GM21723 (cell line): Measurements from ENCODE around the gene KIF11.
"Not testable (repeated sequence)": the region's sequence is repeated elsewhere in the genome, so short reads cannot be mapped to it uniquely, and the experiment has no call there.

Experiments used
- ATAC-seq: cut with Tn5 transposase; IDR thresholded peaks from one replicate; pipeline ENCODE4 v1.9.1; 2021; ENCODE audit warnings: mild to moderate bottlenecking, moderate library complexity; ENCODE audit not compliant: unreplicated experiment

The KIF11 gene

GRCh38 chr10:92590623-92591549 lies 2.0 kb upstream of the KIF11 start:
- peak; percentile 7 for ATAC-seq

GRCh38 chr10:92591550-92592022 lies 1.3 kb upstream of the KIF11 start:
- peak; percentile 75 for ATAC-seq

GRCh38 chr10:92593619-92594588 lies 974 bp downstream of the KIF11 start:
- ATAC-seq, result no peak

GRCh38 chr10:92595505-92595904 lies 2.6 kb downstream of the KIF11 start:
- ATAC-seq, result no peak

- ATAC-seq, result no peak
Measured at GRCh38 chr10:92598321-92598720, 5.4 kb downstream of the KIF11 start.

DNA sequence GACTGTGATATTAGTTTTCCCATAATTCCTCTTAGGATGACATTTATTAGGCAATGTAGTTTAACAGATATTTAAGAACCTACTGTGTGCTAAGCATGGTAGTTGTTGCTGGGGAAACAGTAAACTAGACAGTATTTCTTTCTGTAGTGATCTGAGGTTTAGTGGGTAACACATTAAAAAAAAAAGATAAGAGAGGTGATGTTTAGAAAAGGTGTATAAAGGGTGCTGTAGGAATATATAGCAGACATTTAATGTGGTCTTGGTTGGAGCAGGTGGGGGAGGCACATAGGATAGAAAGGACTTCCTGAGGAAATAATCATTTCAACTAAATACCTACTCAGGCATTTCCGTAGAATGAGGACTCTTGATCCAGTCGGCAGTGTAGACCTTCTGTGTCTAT lies 11.9 kb downstream of the KIF11 start:
- ATAC-seq, result no peak

- no peak for ATAC-seq
Measured at GRCh38 chr10:92615515-92615914, 22.6 kb downstream of the KIF11 start.

- no peak for ATAC-seq
Measured at GRCh38 chr10:92619368-92619767, 26.4 kb downstream of the KIF11 start.

DNA sequence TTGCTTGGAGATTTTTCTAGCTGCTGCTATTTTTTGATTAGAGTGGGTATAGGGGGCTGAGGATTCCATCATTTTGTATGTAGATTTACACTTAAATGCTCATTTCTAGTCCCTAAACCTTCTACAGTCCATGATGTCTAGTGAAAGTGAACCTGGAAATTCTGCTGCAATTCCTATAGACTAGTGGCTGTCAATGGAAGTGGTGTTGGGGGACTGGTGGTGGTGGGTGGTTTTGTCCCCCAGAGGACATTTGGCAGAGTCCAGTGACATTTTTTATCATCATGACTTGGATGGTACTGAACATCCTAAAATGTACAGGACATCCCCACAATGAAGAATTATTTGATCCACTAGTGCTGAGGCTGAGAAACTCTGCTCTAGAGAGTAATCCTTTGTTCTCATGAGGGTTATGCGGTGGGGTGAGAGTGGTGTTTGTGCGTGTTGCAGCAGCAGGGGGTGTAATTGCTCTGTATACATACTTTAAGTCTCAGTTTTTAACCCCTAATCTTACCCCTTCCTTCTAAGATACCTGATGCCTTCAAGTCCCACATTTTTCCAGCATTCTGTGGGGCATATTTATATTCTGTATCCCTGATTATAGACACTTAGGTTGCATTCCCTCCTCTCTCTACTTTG lies 35.0 kb downstream of the KIF11 start:
- ATAC-seq, result no peak

DNA sequence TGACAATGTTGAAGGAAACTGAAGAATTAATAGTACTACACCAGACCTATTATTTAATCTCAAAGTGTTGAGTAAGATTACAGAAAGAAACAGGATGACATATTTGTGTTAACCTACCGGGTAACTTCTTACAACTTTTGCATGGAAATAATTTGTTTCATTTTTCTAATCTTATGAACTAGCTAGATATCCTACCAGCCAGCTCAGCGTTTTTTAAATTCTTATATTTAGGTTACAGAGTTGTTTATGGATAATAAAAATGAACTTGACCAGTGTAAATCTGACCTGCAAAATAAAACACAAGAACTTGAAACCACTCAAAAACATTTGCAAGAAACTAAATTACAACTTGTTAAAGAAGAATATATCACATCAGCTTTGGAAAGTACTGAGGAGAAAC lies 37.0 kb downstream of the KIF11 start:
- no peak for ATAC-seq

- ATAC-seq, result no peak
Measured at GRCh38 chr10:92638037-92638436, 45.1 kb downstream of the KIF11 start.

GRCh38 chr10:92640107-92640506 lies 47.2 kb downstream of the KIF11 start:
- no peak for ATAC-seq

DNA sequence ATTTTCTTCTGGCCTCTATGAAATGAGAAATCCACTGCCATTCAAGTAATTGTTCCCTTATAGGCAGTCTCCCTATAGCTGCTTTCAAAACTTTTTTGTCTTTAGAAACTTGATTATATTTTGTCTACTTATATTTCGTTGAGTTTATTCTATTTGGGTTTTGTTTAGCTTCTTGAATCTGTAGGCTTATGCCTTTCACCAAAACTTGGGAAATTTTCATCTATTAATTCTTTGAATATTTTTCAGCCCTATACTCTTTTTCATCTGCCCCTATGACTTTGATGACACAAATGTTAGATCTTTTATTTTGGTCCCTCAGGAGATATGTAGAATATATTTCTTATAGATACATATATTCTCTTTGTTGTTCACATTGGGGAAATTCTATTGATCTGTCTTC lies 48.6 kb downstream of the KIF11 start:
- ATAC-seq, result no peak

DNA sequence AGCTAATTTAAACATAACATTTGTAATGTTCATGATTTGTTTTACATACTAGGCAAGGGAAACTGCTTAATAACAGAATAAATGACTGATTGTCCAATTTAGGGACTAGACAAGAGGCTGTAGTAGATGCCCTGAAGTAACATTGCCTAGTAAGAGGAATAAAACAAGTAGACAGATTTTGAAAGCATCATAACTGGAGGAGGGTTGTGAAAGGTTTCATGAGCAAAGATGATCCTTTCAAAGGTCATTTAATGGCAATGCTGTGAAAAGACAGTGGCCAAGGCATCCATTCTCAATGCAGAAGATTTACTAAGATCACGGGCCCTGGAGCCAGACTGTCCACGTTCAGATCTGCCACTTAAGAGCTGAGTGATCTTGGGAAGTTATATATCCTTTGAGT lies 52.0 kb downstream of the KIF11 start:
- no peak for ATAC-seq

DNA sequence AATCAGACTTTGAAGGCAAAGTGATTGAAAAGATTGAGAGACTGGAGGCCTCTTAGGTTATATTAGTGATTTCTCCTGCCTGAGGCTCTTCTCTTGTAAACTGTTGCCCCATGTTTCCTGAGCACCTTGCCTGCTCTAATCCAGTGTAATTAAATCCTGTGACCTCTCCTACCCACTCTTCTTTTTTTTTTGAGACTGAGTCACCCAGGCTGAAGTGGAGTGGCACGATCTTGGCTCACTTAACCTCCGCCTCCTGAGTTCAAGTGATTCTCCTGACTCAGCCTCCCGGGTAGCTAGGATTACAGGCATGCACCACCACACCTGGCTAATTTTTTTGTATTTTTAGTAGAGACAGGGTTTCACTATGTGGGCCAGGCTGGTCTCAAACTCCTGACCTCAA lies 57.9 kb downstream of the KIF11 start:
- ATAC-seq, result not testable (repeated sequence)

- no peak for ATAC-seq
Measured at GRCh38 chr10:92655426-92655825, 62.5 kb downstream of the KIF11 start.

GRCh38 chr10:92656266-92656961 lies 63.5 kb downstream of the KIF11 start:
- ATAC-seq, result no peak

GRCh38 chr10:92657024-92657423 lies 64.1 kb downstream of the KIF11 start:
- ATAC-seq, result no peak

- no peak for ATAC-seq
Measured at GRCh38 chr10:92662848-92663247, 69.9 kb downstream of the KIF11 start.

DNA sequence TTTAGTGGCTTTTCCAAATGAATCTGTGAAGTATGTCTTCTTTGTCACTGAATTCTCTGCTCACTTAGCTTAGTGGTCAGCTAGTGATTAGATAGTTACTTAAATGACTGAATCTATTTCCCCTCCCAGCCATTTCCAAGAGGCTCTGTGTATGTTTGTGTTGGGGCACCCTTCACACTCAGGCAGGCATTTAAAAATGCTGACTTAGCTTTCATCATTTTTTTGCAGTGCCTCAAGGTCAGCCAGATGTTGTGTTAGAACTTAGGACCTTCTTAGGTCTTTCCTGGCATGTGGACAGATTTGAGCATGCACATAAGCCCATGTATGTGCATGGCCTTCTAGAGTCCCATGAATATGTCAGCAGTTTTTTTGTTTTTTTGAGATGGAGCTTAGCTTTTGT lies 71.4 kb downstream of the KIF11 start:
- no peak for ATAC-seq
